GM12892 (cell line): ENCODE measurements around the gene HIBCH.

ENCODE experiments used
- POLR2A ChIP-seq: IDR thresholded peaks from 2 replicates; pipeline ENCODE4 v1.6.1; 2011; ENCODE audit warnings: low read depth, low read length, control low read depth
- POLR2AphosphoS5 ChIP-seq: IDR thresholded peaks from 2 replicates; pipeline ENCODE4 v1.6.1; 2011; ENCODE audit warnings: low read depth, low read length, control low read depth
- TAF1 ChIP-seq: IDR thresholded peaks from 2 replicates; pipeline ENCODE4 v1.6.1; 2011; ENCODE audit warnings: low read depth, mild to moderate bottlenecking, control low read depth, low read length, borderline replicate concordance

DNA sequence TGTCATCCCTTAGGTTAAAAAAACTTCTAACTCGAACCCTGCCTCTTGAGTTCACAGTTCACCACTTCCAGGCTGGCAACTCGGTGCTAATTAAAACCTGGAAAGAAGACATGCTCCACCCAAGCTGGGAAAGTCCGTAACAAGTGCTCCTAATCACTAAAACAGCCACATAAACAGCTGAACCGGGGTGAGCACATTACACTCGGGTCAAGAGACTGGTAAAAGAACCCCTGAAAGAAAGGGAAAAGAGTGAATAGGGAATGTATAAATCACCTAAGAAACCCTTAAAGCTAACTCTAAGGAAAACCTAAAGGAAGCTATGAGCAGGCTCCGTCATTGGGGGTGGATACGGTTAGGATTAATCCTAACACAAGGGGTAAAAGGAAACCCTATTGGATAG, 102.0 kb downstream of the HIBCH start:
- TF ChIP-seq TAF1 (no peak), POLR2A (no peak), POLR2AphosphoS5 (no peak)
